GM10847 (cell line): ENCODE data around the gene NAA15.

ENCODE experiments used
- POLR2A ChIP-seq: IDR thresholded peaks from 2 replicates; pipeline ENCODE4 v1.6.1; 2011; ENCODE audit not compliant: insufficient read length; ENCODE audit errors: extremely low read depth

The NAA15 gene

DNA sequence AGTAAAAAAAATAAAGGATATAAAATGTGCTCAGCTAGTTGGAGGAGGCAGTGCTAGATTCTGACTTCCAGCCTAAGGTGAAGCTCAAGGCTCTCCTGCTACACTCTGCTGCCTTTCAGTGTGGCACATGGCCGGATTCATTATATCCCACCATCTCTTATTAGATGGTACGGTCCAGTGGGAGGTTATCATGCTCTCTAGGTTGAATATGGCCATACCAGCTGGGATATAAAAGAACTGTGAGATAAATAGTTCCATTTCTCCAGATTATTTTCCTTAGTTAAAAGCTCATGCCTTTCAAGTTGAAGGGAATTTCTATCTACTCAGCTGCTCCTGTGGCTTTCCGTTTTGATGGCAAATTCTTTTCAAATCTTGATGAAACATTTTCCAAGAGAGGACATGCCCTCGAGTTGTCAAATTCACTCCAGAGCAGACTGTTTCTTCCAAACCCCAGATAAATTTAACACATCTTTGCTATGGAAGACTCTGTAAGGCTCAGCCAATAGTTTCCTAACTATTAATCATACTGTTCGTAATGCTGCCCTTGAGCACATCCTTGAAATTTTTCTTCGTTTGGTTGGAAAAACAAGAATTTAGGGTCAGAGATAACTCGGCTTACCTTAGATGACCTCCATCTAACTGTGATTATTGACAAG, 19.1 kb upstream of the NAA15 start:
- no peak for TF ChIP-seq POLR2A

DNA sequence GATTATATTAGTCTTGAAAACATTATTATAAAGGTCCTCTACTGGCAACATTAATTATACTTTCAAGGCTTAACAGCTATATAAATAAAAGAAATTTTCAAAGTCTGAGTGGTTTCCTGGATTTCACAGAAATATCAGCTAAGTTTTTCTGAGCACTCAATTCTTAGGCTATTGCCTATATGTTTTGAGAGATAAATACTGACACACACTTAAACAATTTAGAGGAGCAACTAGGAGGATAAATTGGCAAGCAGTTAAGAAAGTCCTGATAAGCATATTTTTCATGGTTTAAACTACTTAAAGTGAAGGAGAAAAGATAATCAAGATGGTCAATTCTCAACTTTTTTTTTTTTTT, 18.6 kb upstream of the NAA15 start:
- no peak for TF ChIP-seq POLR2A

DNA sequence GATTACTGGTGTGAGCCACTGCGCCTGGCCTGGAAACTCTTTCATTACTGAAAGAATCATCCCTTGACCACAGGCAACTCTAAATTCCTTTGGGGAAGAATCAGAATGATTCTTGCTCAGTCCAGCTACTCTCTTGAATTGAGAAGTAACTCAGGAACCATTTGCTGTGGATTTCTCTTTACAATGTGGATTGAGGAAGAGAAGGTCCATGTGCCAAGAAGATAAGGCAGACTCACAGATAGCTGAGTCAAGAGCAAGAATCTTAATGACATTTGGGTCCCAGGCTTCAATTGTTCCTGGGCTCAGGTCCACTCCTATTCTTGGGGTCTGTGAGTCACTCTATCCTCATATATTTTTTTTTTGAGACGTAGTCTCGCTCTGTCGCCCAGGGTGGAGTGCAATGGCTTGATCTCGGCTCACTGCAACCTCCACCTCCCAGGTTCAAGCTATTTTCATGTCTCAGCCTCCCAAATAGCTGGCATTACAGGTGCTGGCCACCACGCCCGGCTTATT, 15.1 kb upstream of the NAA15 start:
- no peak for TF ChIP-seq POLR2A

DNA sequence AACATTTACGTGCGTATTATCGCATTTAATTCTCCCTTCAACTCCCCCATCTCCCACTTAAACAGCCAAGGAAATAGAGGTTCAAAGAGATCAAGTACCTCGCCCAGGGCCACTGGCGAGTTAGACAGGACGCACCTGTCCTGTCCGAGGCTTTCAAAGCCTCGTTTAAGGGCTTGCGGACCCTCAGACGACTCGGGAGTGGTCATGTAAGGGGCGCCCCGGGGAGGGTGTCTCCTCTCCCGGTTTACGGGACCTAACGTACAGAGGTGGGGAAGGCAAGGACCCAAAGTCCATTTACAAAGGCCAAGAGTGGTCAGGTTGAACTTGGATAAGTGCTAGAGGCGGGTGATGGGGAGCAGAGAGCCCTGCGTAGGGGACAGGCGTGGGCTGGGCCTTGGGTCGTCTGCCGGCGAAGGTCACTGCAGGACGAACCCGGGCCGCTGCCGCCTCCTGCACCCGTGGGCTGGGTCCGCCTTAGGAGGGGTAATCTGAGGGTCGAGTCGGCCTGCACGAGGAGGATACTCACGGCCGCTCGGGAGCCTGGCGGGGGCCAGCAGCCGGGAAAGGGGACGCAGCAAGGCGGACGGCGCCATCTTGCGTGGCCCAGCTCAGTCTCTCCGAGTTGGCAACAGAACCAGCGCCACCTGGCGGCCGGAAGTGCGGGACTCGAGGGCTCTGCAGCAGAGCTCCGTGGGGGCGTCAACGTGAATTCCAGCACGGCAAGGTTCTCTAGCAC, 5.9 kb upstream of the NAA15 start:
- peak; percentile 61 for TF ChIP-seq POLR2A

DNA sequence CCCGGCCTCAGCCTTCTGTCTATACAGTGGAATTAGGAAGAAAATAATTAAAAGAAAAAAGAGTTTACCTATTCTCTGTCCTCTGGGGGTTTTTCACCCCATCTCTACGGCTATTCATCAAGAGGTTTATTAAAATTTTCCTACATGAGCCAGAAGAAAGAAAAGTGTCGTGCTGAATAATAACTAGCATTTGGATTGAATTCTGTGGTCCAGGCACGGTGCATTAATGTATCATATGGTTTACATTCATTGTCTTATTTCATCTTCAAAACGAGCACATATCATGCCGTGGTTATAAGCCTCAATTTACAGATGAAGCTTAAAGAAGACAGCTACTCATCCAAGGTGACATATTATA, 5.4 kb upstream of the NAA15 start:
- TF ChIP-seq POLR2A = no peak

DNA sequence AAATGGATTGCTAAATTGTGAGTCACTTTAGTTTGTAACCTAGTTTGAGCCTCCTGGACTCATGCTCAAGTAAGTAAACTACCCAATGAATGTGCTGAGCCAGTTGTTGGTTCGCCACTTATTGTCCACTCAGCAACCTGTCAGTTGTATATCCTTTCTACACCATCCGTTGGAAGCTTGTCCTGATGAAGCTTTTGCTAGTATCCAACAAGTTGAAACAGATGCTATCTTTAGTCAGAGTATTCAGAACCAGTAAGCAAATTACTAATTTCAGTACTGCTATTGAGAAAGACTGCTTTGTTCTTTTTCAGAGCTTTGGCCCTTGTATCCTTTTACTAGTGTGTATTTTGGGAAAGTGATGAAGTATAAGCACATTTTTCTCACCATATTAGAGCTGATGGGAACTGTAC, 4.3 kb upstream of the NAA15 start:
- no peak for TF ChIP-seq POLR2A

DNA sequence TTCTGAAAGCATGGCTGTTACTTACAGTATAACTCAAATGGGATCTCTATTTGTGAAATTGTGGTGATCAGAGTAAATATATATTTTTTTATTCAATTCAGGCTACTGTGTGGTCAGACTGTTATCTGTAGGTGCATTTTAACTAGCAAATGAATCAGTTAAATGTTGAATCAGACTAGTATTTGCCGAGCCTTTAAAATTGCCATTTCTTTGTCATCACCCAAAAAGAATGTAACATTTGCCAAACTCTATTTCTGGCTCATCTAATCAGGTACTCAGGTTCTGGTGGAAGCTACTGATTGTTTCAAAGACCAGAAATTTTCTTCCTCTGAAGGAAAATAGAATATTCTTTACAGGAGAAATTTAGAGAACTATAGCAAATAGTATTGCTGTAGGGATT, 1.8 kb upstream of the NAA15 start:
- no peak for TF ChIP-seq POLR2A

DNA sequence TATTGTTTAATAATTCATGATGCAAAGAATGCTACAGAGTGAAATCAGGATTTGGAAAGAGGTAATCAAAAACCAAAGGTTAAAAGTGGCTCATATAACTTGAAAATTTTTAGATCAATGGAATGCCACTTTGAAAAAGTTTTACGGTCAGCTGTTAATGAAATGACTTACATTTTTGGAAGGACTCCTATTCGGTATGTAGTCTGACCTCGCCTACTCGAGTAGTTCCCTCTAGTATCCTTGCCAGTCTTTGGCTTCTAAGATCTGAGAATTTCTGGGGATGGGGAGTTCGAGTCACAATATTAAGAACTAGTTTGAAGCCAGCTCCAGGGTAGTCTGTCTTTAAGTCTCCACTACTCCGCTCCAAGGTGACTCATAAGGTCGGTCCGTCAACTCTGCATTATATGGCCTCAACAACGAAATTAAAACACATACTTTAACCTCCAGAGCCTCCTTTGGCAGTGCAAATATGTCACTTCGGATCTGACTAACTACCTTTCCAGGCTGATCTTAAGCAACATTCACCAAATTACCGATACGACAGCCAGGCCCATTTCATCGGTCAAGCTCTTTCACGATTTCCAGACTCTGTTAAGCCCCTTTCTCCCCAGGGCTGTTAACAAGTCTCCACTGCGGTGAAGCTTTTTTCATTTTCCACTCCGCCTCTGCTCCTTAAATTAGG, 733 bp upstream of the NAA15 start:
- no peak for TF ChIP-seq POLR2A

DNA sequence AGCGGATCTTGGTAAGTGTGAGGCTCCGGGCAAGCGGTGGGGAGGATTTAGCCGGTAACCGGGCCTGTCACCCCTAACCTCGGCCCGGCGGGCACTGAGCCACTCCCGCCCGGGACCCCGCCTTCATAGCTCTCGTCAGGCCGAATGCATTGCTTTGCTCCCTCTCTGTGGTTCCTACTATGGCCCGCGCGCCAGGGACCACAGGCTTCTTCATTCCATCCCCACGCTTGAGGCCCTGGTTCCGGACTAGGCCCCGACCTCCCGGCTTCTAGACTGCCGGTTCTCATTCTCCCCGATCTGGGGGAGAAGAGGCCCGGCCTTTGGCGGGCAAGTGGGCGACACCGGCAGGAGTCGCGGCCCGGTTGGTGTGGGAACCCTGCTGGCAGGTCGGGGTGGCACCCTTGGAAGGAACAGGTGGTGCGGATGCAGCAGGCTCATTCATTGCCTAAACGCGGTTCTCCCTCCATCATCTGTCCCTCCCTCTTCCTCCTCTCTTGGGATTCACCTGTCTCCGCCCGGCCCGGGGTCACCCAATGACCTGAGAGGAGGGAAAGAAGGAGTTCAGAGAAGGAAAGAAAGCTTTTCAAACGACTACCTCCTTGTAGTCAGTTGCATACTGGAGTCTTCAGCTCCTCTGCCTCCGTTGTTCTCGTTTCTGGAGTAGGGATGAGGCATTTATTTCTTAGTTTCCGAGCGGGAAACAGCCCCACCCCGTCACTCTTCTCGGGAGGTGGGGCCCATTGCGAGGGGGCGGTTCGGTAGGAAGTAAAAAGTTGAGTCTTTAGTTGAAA, 711 bp downstream of the NAA15 start, which contains the start of gene NDUFC1:
Gene NDUFC1, minus strand, starts transcription at position 657 of the 791 bp plus-strand sequence. CDS start 6,679 bp downstream, outside the sequence.
- TF ChIP-seq POLR2A = no peak

DNA sequence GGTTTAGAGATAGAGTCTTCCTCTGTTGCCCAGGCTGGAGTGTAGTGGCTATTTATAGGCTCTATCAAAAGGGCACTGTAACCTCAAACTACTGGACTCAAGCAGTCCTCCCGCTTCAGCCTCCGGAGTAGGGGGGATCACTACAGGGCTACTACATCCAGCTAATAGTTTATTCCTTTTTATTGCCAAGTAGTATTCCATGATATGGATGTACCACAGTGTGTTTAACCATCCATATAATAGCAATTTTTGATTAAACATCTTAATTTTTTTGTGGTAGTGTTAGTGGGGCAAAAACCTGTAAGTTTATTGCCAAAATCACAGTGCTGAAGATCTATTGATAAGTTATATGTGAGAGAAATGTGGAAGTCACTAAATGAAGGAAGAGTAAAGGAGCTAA, 3.6 kb downstream of the NAA15 start:
- no peak for TF ChIP-seq POLR2A

DNA sequence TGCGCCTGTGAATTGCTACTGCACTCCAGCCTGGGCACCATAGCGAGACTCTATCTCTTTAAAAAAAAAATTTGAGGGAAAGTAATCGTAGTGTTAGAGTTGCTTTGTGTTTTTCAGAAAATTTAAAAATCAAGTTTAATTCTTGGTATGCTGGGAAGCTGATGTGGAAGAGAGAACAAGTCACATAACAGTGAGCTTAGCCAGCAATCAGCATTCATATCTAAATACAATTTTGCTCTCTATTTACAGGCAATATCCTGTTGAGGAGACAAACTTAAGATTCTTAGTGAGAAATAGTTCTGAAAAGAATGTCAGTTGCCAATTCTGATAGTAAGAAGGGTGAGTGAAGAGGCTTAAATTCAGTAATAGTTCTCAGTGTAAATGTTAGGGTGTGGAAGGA, 10.6 kb downstream of the NAA15 start:
- no peak for TF ChIP-seq POLR2A

DNA sequence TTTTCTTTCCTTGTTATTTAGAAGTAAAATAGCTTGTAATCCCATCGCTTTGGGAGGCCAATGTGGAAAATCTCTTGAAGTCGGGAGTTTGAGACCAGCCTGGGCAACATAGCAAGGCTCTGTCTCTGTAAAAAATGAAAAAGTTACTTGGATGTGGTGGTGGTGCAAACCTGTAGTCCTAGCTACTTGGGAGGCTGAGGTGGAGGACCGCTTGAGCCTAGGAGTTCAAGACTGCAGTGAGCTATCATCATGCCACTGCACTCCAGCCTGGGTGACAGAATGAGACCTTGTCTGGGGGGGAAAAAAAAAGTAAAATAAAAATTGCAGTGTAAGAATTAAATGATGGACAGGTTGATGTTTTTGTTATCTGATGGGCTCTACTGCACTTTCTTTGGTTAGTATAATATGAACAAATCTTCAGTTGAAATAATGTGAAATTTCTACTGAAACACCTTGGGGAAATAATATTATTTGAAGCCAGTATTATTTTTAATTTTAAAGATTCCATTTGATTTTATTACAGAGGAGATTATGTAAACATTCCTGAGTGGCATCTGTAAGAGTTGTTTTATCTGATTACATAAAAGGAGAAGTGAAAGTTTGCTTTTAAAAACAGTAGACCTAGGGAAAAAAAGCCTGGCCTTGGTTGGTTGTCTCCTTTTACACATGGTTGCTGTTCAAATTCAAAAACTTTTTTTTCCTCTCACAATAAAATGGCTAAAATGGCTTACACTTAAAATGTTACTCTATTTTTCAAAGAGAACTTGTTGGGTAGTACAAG, 11.4 kb downstream of the NAA15 start:
- TF ChIP-seq POLR2A = no peak

DNA sequence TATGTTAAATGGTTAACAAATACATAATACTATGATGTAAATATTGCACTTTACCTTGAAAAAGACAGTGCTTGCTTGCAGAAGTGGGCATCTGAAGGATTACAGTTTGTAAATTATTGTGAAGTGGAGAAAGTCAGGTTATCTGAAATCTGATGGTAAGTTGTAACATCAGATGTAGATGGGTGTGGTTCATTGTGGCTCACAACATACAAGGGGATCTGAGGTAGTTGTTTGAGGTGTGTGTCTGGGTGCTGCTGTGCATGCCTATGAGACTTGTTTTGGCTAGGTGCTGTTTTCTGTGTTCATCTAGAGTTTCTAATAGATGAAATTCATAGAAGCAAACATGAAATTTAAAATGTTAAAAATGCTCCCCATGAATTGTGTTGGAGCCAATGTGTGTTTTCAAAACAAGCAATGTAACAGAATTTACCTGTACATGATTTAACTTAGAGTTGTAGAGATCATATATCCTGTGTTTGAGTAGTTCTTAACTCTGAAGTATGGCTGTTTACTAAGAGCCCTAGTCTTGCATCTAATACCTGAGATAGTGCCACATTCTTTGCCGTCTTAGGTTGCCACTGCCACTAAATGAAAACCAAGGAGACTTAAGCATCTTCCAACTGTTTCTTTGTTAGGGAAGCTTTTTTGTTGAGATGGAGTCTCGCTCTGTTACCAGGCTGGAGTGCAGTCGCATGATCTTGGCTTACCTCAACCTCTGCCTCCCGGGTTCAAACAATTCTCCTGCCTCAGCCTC, 12.9 kb downstream of the NAA15 start:
- TF ChIP-seq POLR2A = no peak

DNA sequence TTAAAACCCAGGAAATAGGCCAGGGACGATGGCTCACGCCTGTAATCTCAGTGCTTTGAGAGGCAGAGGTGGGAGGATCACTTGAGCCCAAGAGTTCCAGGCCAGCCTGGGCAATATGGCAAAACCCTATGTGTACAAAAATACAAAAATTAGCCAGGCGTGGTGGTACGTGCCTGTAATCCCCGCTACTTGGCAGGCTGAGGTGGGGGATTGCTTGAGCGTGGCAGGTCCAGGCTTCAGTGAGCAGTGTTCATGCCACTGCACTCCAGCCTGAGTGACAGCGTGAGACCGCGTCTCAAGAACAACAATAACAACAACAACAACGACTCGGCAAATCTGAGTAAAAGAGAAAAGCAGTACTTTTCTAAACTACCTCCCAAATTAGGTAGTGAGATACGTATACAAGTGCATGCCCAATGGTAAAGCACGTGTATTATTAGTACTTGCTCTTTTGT, 13.9 kb downstream of the NAA15 start:
- no peak for TF ChIP-seq POLR2A
